GM19463 (cell line): Measurements from ENCODE around the gene FAM131C.
"Not testable (repeated sequence)": the region's sequence is repeated elsewhere in the genome, so short reads cannot be mapped to it uniquely, and the experiment has no call there.

Source experiments
- ATAC-seq: cut with Tn5 transposase; IDR thresholded peaks from one replicate; pipeline ENCODE4 v1.9.1; 2021; ENCODE audit warnings: mild to moderate bottlenecking, moderate library complexity; ENCODE audit not compliant: unreplicated experiment

Gene FAM131C

GRCh38 chr1:16107039-16107438 is 33.6 kb upstream of the FAM131C start:
- not testable (repeated sequence) for ATAC-seq

- ATAC-seq = no peak
Measured at GRCh38 chr1:16101623-16102022, 28.2 kb upstream of the FAM131C start.

- no peak for ATAC-seq
Measured at GRCh38 chr1:16099412-16099811, 26.0 kb upstream of the FAM131C start.

- ATAC-seq = no peak
Measured at GRCh38 chr1:16095447-16095846, 22.0 kb upstream of the FAM131C start.

GRCh38 chr1:16094453-16095158 is 21.2 kb upstream of the FAM131C start:
- no peak for ATAC-seq

- ATAC-seq = no peak
Measured at GRCh38 chr1:16093611-16094010, 20.2 kb upstream of the FAM131C start.

- ATAC-seq = no peak
Measured at GRCh38 chr1:16092923-16093511, 19.6 kb upstream of the FAM131C start.

GRCh38 chr1:16092097-16092922 is 18.9 kb upstream of the FAM131C start:
- no peak for ATAC-seq

- no peak for ATAC-seq
Measured at GRCh38 chr1:16091296-16091695, 17.8 kb upstream of the FAM131C start.

- no peak for ATAC-seq
Measured at GRCh38 chr1:16090076-16090826, 16.8 kb upstream of the FAM131C start.

GRCh38 chr1:16088996-16089395 is 15.5 kb upstream of the FAM131C start:
- no peak for ATAC-seq

GRCh38 chr1:16088351-16088911 is 15.0 kb upstream of the FAM131C start:
- ATAC-seq = no peak

- ATAC-seq = no peak
Measured at GRCh38 chr1:16087733-16088132, 14.3 kb upstream of the FAM131C start.

GRCh38 chr1:16085522-16085921 is 12.1 kb upstream of the FAM131C start:
- ATAC-seq = no peak

GRCh38 chr1:16083486-16083885 is 10.0 kb upstream of the FAM131C start:
- ATAC-seq = no peak

GRCh38 chr1:16082283-16083038 is 9.0 kb upstream of the FAM131C start:
- ATAC-seq = no peak

GRCh38 chr1:16081636-16082035 is 8.2 kb upstream of the FAM131C start:
- no peak for ATAC-seq

- no peak for ATAC-seq
Measured at GRCh38 chr1:16080422-16081150, 7.1 kb upstream of the FAM131C start.

- peak; percentile 65 for ATAC-seq
Measured at GRCh38 chr1:16078925-16079656, 5.6 kb upstream of the FAM131C start.
